ENCODE results near the gene PLEKHH2. TPM values are rescaled to one million over a fixed set of nuclear protein-coding genes. Genes with fewer than 3 reads are reported as not detected.
A peak's percentile ranks its signal among the peaks of the same experiment; 100 is the strongest.
"Not testable (repeated sequence)": the region's sequence is repeated elsewhere in the genome, so short reads cannot be mapped to it uniquely, and the experiment has no call there.

The PLEKHH2 gene
- 100 to 1,000 TPM; 142 to 342 (median 246) TPM for polyA plus RNA-seq (ENCODE audit: insufficient read depth in 1 of 5, insufficient read length in 5 of 5, low replicate concordance in 1 of 5)
- long read RNA-seq, donor 1, partial matches to known transcripts: 83 of 86 reads
- long read RNA-seq, donor 1, other reads (novel, unspliced or antisense): 0 of 86 reads
- long read RNA-seq, donor 2, full-length matches to known transcripts: 2 of 17 reads
- long read RNA-seq, donor 2, partial matches to known transcripts: 15 of 17 reads
- long read RNA-seq, donor 2, other reads (novel, unspliced or antisense): 0 of 17 reads
- long read RNA-seq, donor 3, partial matches to known transcripts: 54 of 55 reads
- long read RNA-seq, donor 3, other reads (novel, unspliced or antisense): 0 of 55 reads
- long read RNA-seq, donor 4, partial matches to known transcripts: 106 of 108 reads
- long read RNA-seq, donor 4, other reads (novel, unspliced or antisense): 0 of 108 reads
- long read RNA-seq, donor 5, partial matches to known transcripts: 313 of 316 reads
- long read RNA-seq, donor 5, other reads (novel, unspliced or antisense): 0 of 316 reads
- long read RNA-seq, donor 6, partial matches to known transcripts: 118 of 119 reads
- long read RNA-seq, donor 6, other reads (novel, unspliced or antisense): 0 of 119 reads
- long read RNA-seq, donor 7, partial matches to known transcripts: 260 of 260 reads
- long read RNA-seq, donor 7, other reads (novel, unspliced or antisense): 0 of 260 reads
- long read RNA-seq, donor 8, partial matches to known transcripts: 26 of 27 reads
- long read RNA-seq, donor 8, other reads (novel, unspliced or antisense): 0 of 27 reads

DNA sequence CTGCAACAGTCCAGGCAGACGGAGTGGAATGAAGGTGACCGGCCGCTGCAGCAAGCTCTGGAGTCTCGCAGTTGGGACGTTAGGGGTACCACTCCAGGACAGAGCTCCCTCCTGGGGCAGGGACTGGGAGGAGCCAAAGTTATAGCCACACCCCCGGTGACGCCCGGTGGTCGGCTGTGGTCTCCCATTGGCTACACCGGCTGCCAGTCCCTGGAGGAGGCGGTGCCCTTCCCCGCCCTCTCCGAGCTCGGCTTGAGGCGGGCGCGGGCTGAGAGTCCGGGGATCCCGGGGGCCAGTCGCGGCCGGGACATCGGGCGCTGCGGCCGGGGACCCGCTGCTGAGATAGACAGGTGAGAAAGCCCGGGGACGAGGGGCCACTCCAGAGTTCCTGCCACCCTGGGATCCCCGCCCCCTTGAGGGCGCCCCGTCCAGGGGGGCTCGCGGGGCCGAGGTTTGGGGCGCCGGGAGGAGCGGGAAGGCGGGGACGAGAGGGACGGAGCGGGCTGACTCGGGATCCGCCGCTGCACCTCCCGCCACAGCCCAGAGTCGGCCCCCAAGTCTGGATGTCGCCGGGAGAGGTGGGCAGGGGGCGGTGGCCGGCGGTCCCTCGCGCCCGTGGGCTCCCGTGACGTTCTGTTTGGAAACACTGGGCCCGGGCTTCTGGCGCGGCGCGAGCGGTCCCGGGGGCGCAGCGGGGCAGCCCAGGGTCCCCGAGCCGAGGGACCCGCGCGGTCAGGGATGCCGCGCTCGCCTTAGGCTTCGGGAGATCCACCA is at the start of gene PLEKHH2:
TSS of gene PLEKHH2 (plus strand) at position 231 of the 774 bp plus-strand sequence. CDS start 7,414 bp downstream, outside the sequence.
- peak; percentile 91 to 96 for DNase-seq

DNA sequence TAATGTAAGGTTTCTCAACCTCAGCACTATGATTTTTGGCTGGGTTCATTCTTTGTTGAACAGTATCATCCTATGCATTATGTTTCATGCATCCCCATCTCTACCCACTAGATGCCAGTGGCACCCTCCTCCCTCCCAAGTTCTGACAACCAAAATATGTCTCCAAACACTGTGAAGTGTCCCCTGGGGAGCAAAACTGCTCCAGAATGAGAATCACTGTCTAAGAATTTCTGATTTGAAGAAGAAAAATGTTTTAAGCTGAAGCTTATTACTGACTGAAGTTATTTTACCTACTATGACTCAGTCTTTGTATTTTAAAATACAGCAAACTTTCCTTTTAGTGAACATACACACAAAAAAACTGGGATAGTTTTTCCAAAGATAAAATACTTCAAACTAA is 44.6 kb upstream of the PLEKHH2 start:
- no peak for DNase-seq

DNA sequence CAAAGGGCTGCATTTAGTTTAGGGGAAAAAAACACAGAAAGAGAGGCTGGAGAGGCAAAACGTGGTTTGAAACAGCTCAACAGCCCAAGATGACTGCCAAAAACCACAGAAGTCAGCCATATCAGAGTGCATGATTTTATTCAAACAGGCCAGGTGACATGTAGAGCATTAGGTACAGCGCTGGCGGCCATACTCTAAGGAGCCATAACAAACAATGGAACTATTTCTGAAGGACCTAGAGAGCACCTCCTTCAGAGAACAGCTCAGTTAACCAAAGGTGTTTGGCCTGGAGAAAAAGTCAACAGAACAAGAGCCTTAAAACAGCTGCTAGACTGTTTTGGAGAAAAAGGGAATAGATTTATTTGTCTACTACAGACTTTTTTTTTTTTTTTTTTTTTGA is 43.8 kb upstream of the PLEKHH2 start:
- peak; percentile 26 to 31 for DNase-seq

DNA sequence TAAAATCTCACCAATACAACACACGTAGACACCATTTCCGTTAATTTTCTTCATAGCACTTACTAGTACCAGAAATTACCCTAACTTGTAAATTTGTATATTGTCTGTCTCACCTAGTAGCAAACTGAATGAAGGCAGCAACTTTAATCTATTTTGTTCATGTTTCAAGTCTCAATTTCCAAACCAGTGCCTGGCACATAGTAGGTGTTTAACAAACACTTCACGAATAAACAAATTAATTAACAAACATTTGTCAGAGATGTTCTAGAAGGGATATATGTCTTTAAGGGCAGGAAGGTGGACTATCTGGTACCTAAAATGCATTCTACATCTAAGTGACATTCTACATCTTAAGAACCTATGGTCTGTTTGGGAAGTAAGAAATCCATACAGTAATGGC is 42.2 kb upstream of the PLEKHH2 start:
- DNase-seq: no peak

DNA sequence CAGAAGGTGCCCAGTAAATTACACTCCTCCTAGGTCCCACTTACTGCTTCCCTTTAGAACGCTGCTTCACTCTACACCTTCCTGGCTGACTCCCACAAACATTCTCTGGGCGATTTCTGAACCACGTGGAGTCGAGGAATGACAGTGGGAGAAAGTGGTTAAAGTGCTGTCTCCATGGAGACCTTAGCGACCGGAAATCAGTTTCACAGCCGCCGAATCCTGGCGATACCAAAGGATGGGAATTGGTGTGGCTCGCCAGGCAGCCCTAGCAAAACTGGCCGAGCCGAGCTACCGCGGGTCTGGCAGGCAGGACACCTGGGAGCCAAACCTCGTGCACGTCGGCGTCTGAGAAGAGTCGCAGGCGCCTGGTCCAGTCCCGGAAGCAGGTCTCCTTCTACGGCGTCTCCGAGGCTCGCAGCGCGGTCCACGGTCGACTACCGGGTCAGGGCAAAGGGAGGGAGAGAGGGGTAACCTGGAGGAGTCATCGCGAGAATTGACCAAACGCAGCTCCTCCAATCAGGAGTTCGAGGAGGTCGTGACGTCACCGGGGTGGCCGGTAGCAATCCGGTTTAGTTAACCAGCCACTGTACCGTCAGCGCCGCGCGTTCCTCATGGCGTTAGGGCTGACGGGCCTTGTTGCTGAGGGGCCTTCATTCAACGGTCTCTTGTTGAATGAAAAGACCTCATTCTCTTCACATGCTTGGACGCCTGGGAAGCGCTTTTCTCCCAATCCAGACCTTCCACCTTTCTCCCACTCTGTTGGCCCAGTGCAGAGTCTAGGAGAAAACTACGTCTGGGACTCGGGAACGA is 41.3 kb upstream of the PLEKHH2 start, which contains the start of gene THADA:
TSS of gene THADA (minus strand) at position 436 of the 810 bp plus-strand sequence. CDS start 3,646 bp downstream, outside the sequence.
- DNase-seq: peak; percentile 98

DNA sequence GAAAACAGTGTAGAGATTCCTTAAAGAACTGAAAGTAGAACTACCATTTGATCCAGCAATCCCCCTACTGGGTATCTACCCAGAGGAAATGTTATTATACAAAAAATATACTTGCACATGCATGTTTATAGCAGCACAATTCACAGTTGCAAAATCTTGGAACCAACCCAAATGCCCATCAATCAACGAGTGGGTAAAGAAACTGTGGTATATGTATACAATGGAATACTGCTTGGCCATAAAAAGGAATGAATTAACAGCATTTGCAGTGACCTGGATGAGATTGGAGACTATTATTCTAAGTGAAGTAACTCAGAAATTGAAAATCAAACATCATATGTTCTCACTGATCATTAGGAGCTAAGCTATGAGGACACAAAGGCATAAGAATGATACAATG is 36.5 kb upstream of the PLEKHH2 start:
- not testable (repeated sequence) for DNase-seq

DNA sequence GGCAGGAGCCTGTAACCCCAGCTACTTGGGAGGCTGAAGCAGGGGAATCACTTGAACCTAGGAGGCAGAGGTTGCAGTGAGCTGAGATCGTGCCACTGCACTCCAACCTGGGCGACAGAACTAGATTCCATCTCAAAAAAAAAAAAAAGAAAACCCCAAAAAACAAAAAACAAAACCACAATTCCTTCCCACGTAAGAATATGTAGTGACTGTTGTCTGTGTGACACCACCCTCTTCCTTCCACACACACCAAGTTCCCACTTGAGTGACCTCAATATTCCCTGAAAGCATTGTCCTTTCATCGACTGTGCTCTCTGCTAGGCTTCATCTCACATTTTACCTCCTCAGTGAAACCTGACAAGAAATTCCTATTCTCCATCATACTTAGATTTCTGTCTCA is 32.4 kb upstream of the PLEKHH2 start:
- DNase-seq: no peak

DNA sequence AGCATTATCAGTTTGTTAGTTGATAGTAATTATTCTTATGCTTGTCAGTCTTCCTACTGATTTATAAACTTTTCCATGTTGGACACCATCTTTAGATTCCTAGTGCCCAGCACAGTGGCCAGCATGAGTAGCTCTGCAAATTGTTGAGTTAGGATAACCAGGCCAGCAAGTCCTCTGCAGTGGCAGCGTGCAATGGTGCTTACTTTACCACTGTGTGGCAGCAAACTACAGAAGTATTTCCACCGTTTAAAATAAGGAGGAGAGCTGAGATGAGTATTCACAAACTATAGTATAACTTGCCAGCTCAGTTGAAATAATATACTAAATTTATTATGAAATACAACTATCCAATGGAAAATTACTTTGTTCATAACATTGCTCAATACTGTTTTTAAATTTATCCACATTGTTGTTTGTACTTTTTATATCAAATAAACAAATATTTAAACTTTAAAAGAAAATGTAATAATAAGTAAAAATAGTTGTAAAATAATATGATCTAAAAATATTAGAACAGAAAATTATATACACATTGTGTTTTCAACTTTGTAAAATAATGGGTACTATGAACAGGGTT is 31.9 kb upstream of the PLEKHH2 start:
- no peak for DNase-seq

DNA sequence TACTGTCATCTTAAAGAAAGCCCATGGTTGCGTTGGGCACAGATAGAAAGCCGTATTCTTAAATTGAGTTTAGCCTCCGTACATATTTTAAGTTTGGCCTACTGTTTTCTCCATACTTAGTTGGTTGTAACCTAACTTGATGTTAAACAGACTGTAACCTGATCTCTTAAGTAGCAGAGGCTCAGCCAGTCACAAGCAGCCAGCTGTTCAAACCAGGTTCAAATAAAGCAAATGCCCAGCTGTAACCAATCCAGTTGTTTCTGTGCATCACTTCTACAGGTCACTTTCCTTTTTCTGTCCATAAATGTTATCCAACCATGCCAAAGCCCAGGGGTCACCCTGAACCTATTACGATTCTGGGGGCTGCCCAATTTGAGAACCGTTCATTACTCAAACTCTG is 31.2 kb upstream of the PLEKHH2 start:
- no peak for DNase-seq

DNA sequence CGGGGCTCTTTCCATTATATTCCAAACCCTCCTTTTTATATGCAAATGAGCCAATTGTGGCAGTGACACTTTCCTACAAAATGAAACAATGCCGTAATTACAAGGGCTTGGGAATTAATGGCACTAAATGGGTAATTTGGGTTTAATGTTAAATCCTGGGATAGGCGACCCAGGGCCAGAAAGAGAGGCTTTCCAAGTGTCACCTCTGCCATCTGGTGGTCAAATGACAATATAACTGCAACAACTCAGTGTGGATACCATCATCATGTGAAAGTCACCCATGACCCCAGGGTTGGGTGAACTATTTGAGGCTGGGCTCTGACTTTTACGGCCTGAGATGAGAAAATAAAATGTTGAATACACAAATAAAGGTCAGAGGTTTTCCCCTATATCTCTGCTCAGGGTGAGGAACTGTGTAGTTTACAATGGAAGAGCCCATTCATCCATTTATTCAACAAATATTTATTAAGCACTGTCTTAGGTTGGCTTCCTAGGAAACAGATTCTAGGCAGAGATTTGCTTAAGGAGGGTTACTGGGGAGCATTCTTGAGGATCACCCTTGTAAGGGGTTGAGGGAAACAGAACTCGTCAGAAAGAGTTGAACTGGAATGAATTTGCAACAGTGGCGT is 27.7 kb upstream of the PLEKHH2 start:
- no peak for DNase-seq

DNA sequence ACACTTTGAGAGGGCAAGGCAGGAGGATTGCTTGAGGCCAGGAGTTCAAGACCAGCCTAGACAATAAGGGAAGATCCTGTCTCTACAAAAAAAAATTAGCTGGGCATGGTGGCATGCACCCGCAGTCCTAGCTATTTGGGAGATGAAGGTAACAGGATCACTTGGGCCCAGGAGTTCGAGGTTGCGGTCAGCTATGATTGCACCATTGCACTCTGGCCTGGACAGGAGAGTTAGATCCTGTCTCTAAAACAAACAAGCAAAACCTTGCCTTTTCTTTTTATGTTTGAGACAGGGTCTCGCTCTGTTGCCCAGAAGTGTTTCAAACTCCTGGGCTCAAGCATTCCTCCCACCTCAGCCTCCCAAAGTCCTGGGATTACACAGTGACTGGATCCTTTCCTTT is 26.7 kb upstream of the PLEKHH2 start:
- no peak for DNase-seq

DNA sequence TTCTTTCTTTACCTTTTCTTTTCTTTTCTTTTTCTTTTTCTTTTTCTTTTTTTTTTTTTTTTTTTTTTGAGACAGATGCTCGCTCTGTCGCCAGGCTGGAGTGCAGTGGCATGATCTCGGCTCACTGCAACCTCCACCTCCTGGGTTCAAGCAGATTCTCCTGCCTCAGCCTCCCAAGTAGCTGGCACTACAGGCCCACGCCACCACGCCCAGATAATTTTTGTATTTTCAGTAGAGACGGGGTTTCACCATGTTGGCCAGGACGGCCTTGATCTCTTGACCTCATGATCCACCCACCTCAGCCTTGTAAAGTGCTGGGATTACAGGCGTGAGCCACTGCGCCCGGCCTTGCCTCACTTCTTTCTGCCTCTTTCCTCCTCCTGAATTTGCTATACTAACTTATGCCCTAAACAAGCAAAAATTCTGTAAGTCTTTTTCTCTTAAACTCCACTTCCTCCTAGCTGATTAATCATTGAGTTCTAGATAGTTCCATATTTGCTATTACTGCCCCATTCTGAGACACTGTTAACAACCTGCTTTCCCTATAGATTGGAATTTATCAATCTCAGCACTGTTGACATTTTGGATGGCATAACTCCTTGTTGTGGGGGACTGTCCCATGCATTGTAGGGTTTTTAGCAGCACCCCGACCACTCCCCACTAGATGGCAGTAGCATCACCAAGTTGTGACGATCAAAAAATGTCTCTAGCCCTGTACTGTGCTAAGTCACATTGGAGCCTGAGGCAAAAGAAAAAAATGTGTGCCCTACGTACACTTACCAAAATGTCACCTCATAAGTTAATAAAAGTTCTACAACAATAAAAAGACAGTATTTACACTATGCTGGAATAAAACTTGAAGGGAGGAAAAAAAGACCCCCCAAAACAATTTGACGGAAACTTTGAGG is 24.8 kb upstream of the PLEKHH2 start:
- DNase-seq: peak; percentile 78 to 86

DNA sequence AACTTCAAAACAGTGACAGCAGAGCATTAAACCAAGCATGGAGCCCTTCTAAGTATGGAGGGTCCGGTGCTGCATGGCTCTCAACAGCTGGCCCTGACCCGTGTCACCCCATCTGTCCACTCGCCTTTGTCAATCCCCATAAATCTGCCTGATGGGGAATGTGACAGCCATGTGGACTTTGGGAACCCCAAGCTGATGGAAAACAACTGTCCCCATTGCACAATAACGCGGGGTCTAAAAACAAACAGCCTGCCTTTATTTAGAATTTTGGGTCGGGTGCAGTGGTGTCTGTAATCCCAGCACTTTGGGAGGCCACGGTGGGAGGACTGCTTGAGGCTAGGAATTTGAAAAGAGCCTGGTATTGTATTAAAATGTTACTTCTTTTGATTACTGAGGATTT is 24.1 kb upstream of the PLEKHH2 start:
- DNase-seq: peak; percentile 91 to 92

DNA sequence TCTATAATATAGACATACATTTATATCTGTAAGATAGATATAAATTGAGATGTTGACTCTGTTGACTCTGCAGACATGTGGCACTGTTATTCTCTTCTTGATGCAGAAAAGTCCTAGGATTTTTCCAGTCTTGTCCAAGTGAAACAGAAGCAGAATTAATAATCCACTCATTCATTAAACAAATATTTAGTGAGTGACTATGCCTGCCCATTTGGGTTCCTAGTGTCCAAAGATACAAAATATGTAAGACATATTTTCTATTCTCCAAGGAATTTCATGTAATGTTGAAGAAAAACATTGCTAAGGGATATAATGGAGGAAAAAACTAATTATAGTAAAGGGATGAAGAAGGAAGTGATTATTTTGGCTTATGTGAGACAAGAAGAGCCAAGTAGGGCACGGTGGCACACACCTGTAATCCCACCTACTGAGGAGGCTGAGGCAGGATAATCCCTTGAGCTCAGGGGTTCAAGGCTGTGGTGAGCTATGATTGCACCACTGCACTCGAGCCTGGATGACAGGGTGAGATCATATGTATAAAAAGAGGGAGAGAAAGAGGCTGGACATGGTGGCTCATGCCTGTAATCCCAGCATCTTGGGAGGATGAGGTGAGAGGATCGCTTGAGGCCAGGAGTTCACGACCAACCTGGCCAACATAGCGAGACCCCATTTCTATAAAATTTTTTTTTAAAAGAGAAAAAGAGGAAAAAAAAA is 19.9 kb upstream of the PLEKHH2 start:
- no peak for DNase-seq

DNA sequence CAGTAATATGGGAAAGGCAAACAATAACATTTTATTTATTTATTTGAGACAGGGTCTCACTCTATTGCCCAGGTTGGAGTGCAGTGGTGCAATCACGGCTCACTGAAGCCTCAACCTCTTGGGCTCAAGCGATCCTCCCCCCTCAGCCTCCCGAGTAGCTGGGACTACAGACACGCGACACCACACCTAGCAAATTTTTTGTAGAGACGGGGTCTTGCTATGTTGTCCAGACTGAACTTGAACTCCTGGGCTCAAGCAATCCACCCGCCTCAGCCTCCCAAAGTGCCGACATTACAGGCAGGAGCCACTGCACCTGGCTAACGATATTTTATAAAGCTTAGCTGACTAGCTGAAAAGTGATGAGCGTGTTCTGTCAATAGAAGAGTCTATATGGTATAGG is 17.5 kb upstream of the PLEKHH2 start:
- no peak for DNase-seq

DNA sequence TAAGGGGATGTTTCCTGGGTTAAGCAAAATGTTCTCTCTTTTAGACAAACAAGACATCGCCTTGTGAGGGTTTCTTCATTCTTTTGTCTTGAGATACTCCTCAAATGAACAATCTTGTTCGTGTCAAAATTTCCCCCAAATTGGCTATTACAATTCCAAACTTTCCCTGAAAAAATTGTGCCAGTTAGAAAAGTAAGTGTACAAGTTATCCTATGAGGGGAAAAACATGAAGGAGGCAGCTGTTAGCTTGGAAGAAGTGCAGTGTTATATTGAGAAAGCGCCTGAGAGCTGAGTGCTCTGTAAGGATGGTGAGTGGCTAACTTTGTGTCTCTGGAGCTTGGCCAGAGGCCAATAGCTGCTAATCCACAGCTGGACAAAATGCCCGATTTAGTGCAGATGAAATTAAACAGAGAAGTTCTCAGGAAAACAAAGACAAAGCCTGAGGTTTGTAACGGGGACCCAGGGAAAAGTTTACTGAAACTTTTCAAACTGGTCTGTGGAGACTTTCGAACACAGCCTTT is 14.1 kb upstream of the PLEKHH2 start:
- DNase-seq: peak; percentile 80 to 83

DNA sequence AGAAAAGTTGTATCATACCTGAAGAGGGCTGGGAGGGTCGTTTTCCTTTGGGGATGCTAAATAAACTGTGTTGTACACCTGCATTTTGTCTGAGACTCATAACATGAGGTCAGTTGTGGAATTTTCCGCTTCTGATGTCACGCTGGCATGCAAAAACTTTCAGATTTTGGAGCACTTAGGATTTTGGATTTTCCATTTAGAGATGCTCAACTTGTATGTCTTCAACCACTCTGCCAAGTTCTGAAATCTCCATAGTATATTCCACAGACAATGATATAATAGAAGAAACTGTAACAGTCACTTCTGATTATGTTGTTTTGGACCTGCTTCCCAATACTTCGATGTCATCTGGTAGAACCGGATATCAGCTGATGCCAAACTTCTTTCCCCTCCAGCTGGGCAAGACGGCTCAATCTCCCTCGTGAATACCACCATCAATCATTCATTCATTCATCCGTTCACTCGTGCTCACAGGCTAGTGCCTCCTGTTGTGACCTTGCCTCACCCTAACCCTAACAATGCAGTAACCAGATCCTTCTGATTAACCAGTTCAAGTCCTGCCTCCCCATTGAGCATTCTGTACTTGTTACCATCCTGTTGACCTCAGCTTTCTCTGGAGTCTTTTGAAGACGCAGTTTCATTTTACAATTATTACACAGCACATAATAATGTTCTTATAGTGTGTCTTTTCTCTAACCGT is 5.3 kb upstream of the PLEKHH2 start:
- DNase-seq: no peak
